GM12872 (cell line): ENCODE measurements around the gene RIBC2.

Experiments
- CTCF ChIP-seq: IDR thresholded peaks from 3 replicates; pipeline ENCODE4 v1.5.1; 2011; ENCODE audit warnings: low read depth, mild to moderate bottlenecking, low read length, moderate library complexity; ENCODE audit not compliant: insufficient read depth

RIBC2 gene

GRCh38 chr22:45420011-45420410 lies 6.5 kb downstream of the RIBC2 start:
- TF ChIP-seq CTCF, result no peak

- TF ChIP-seq CTCF, result no peak
These were observed 7.0 kb downstream of the RIBC2 start for GRCh38 chr22:45420539-45420938.

GRCh38 chr22:45421349-45422055 lies 8.0 kb downstream of the RIBC2 start:
- TF ChIP-seq CTCF, result no peak

- TF ChIP-seq CTCF, result no peak
These were observed 8.9 kb downstream of the RIBC2 start for GRCh38 chr22:45422237-45422983.

- no peak for TF ChIP-seq CTCF
These were observed 10.0 kb downstream of the RIBC2 start for GRCh38 chr22:45423524-45423923.

- TF ChIP-seq CTCF, result no peak
These were observed 10.8 kb downstream of the RIBC2 start for GRCh38 chr22:45424241-45424731.

GRCh38 chr22:45425101-45425500 lies 11.6 kb downstream of the RIBC2 start:
- TF ChIP-seq CTCF, result no peak
